GM18526 (cell line): ENCODE data around the gene EEF1AKMT4.
A peak's percentile ranks its signal among the peaks of the same experiment; 100 is the strongest.

Source experiments
- POLR2A ChIP-seq: IDR thresholded peaks from 3 replicates; pipeline ENCODE4 v1.6.1; 2011; ENCODE audit not compliant: insufficient read length; ENCODE audit errors: extremely low read depth

EEF1AKMT4 gene

DNA sequence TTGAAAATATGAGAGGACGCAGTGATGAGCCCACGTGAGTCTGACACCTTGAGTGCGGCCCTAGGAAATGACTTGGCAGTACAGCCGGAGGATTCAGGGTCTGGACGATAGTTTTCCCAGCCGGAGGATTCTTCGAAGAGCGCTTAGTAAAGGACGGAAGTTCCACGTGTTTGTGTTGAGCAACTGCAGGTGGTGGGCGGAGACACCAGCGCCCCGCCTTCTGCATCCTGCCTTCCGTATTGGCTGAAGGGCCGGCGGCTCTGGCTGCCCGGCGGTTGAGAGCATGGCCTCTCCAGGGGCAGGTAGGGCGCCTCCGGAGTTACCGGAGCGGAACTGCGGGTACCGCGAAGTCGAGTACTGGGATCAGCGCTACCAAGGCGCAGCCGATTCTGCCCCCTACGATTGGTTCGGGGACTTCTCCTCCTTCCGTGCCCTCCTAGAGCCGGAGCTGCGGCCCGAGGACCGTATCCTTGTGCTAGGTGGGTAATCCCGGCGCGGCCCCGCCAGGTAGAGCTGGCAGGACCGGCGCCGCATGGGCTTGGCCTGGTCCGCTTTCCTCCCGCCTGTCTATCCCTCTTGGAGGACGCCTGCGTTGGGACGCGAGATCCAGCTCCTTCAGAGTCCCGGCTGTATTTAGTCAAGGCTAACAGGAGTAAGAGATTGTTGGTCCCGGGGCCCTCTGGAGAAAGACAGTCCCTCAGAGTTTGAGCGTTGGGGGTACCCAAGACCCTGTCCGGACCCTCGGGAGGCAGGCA is at the start of gene EEF1AKMT4:
Gene EEF1AKMT4, plus strand, starts transcription at position 261 of the 755 bp plus-strand sequence. Its CDS starts 23 bp downstream, at position 284.
- peak; percentile 34 for TF ChIP-seq POLR2A

DNA sequence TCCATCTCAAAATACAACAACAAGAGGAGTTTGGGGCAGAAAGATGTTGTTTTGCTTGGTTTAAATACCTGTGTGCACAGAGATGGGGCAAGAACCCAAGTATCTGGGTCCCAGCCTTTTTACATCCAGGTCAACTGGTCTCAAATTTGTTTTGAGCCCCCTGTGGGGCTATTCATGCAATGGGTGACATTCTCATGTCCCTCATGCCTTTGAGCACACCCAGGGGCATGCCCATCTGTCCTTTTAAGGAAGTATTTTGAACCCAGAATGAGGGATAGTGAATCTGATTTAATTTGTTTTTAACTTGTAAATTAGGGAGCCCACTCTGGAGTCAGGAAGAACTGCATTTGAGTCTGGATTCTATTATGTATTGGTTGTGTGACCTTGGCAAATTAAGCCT is 48.6 kb upstream of the EEF1AKMT4 start:
- no peak for TF ChIP-seq POLR2A

DNA sequence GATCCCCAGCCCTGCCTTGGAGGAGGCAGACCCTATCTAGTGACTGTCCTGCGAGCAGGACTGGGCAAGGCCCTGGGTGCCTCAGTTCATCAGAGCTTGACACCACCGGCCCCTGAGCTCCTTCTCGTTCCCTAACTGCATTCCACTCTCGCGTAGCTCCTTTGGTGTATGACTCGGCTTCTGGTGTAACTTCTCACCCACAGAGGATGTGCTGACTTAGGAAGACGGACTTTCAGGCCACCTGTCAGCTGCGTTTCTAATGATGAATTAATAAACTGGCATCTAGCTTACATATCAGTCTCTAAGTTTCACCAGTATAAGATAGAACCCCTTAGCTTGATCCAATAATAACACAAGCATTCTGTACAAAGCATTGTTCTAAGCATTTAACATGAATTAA is 45.9 kb upstream of the EEF1AKMT4 start:
- TF ChIP-seq POLR2A = no peak

DNA sequence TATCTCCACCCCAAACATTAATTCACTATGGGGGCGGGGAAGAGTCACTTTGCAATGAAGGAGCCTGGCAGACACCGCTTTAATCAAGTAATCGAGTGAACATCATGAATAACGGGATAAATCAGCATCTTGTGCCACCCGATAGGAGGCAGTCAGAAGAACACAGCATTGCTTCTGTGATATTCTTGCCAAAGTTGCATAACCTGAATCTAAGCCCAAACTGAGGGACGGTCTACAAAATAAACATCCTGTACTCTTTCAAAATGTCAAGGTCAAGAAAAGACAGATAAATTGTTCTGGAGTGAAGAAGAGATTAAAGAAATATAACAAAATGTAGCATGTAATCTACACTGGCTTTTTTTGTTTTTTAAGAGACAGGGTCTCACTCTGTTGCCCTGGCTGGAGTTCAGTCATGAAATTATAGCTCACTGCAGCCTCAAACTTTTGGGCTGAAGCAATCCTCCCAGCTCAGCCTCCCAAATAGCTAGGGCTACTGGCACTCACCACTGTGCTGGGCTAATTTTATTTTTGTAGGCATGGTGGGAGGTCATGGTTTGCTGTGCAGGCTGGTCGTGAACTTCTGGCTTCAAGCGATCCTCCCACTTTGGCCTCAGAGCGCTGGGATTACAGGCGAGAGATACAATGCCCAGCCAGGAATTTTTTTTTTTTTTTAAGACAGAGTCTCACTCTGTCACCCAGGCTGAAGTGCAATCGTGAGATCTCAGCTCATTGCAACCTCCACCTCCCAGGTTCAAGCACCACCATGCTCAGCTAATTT is 40.1 kb upstream of the EEF1AKMT4 start:
- no peak for TF ChIP-seq POLR2A

DNA sequence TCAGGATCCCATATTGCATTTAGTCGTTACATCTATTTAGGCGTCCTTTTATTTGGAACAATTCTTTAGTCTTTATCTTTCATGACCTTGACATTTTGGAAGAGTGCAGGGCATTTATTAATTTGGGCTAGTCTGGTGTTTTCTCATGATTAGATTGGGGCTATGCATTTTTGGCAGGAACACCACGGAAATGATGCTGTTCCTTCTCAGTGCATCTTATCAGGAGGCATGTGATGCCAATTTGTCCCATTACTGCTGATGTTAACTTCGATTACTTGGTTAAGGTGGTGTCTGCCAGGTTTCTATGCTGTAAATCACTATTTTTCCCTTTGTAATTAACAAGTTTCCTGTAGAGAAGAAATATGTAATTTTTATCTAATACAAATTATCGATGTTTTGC is 38.2 kb upstream of the EEF1AKMT4 start:
- no peak for TF ChIP-seq POLR2A

DNA sequence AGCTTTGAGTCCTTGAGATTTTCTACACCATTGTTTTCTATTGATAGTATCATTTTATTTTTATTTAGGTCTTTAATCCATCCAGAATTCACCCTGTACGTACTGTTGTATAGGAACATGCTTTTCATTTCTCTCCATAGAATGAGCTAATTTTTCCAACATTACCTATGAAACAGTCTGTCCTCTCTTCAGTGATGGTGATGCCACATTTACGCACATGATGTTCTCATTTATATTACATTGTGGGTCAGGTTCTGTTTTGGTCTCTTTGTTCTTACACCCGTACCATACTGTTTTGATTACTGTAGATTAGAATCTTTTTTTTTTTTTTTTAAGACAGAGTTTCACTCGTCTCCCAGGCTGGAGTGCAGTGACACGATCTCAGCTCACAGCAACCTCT is 37.8 kb upstream of the EEF1AKMT4 start:
- no peak for TF ChIP-seq POLR2A

DNA sequence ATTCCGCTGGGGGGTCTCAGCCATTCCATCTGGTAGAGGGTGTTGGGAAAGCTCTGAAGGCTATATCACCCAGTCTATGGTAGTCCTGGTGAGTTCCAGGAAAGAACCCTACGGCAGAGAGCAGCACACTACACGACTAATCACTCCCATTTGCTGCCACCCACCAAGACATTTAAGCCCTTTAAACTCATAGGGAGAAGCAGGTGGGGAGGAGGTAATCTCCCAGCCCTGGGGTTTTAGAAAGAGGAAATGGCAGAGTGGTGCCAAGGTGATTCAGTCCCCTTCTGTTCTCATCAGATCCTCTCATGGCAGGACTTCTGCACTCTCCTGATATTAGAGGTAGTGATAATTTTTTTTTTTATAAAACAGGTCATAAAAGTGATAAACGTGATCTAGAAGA is 30.7 kb upstream of the EEF1AKMT4 start:
- no peak for TF ChIP-seq POLR2A

DNA sequence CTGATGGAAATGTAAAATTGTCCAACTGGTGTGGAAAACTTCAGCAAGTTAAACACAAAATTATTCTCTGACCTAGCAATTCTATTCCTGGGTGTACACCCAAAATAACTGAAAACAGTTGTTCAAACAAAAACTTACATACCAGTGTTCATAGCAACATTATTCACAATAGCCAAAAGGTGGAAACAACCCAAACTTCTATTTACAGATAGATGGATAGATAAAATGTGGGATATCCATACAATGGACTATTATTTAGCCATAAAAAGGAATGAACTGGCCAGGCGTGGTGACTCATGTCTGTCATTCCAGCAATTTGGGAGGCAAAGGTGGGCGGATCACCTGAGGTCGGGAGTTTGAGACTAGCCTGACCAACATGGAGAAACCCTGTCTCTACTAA is 27.0 kb upstream of the EEF1AKMT4 start:
- no peak for TF ChIP-seq POLR2A

DNA sequence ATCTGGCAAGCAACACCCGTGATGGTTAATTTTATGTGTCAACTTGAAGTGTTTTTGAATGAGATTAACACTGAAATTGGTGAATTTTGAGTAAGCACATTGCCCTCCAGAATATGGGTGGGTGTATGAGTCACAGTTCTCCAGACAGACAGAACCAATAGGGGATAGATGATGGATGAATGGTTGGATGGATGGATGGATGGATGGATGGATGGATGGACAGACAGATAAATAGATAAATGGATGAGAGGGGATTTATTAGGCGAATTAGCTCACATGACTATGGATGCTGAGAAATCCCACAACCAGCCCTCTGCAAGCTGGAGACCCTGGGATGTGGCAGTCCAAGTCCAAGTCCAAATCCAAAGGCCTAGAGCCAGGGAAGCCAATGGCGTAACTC is 25.5 kb upstream of the EEF1AKMT4 start:
- TF ChIP-seq POLR2A = no peak

DNA sequence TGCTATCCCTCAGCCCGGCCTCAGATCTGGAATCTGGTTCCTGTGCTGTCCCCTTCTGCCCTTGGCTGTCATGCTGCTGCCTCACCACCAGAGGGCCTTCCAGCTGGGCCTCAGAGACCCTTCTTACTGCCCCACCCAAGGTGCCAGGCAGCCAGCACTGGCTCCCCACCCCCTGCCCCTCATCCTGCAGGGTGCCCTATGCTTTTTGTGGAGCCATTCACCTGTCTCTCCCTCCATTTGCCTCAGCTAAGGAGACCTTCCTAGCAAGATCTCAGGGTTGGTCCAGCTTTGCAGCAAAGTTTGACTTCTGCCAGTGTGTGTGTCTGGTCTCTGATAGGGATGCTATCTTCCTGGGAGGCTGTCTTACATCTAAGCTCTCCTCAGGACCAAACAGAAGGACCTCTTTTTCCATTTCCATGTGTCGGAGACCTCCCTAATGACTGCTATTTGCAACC is 22.0 kb upstream of the EEF1AKMT4 start:
- TF ChIP-seq POLR2A = no peak

DNA sequence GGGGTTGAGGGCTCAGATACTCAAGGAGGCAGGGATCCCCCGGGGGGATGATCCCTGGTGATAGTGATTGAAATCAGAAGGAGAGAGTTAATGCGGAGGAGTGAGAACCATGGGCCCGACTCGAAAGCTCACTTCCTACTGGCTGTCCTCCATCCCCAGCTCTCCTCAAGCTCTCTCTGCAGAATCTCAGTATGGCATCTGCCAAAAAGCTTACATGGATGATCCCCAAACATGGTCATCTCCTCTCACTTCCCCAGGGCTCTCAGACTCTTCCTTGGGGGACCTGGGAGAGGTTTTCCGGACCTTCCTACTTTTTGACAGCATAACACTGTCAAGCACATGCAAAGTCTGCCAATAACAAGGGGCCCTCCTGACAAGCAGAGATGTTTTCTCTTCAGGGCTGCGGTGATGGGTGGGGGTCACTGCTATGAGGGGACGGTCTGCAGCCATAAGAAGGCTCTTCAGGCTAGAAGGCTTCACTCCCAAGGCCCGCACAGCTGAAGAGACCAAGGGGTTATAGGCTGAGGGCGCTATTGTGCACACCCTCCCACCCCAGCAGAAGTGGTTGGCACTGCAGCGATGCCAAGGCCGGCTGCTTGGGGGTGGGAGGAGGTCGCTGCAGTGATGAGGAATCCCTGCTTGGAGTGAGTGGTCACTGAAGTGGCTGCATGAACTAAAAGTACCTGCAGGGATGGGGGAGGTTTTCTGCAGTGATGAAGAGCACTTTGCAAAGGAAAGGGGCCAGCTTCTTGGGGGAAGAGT is 20.9 kb upstream of the EEF1AKMT4 start:
- TF ChIP-seq POLR2A = no peak

DNA sequence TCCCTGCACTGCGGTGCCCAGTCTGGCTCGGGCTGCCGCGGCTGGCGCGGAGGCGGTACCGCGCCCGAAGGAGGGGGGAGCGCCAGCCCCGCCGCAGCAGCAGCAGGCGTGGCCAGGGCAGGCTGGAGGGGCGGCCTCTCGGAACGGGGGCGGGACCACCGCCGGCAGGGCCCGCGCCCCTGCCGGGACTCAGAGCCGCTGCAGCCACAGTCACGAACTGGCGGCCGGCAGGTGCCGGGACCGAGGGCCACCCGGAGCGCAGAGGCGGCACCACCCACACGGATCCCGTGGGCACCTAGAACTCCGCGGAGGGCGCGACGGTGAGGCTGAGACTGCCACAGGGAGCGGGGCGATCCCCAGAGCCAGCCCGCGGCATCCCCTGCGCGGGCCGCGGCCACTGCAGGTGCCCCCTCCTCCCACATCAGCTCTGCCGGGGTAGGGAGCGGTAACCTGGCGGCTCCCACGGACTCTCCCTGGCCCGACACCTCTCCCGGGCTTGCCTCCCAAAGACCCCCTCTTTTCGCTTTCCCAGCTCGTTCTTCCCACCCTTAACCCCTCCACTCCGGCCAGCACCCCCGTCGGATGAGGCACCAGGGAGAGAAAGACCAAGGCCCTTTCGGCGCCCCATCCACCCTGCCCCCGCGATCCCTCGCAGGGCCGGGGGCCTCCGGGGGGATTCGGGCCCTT is 19.9 kb upstream of the EEF1AKMT4 start, which contains the start of gene VWA5B2:
Gene VWA5B2, plus strand, starts transcription at position 192 of the 687 bp plus-strand sequence. CDS start 944 bp downstream, outside the sequence.
- TF ChIP-seq POLR2A = no peak

DNA sequence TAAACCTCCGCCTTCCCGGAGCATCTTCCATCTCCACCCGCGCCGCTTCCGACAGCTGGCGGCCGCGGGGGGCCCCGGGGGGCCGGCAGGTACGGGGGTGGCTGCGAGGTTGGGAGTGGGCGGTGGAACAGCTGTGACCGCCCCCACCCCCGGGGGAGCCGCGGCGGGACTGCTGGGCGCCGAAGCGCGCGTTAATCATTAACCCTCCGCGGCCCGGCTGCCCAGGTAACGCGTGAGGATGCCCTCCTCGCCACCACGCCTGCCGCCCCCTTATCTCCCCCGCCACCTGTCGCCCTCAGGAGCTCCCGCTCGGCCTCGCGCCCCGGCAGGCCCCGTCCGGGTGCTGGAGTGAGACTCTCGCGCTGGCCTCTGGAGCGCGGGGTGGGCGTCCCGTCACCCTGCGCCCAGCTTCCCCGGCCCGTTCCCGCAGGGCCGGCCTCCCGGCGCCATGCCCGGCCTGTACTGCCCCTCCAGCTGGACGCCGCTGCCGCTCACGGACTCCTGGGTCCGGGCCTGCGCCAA is 19.3 kb upstream of the EEF1AKMT4 start:
- no peak for TF ChIP-seq POLR2A

DNA sequence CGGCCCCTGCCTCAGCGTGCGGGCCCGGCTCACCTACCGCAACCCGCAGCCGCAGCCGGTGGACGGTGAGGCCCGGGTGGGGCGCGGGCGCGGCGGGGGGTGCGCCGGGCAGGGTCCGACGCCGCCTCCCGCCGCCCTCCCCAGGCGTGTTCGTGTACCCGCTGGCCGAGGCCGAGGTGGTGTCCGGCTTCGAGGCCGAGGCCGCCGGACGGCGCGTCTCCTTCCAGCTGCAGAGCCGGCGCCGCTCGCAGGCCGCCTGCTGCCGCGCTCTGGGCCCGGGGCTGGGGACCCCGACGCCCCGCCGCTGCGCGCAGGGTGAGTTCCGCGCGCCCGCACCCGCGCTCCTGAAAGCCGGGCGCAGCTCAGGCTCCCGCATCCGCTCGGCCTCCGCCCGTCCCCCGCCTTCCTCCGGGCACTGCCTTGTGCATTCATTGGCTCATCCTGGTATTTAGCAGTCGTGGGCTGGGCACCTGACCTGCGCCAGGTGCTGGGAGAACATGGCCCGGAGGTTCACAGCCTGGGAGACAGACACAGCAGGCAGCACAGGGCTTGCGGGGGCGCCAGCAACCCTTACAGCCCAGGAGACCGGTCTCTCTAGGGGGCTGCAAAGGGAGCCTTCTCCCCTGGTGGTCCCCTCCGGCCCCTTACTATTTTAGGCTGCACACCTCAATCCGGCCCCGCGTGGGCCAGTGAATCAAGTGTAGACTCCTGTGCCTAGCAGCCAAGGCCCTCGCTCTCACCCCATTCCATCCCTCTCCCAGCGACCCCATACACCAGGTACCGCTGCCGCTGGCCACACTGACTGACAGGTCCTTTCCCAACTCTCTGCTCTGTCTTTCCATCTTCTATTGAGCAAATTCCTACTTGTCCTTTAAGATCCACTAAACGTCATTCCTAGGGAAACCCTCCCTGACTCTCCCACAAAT is 18.6 kb upstream of the EEF1AKMT4 start:
- TF ChIP-seq POLR2A = no peak
